Peyer's patch (tissue), 4 donors: ENCODE measurements around the gene ITGAE.

Experiments used
- POLR2A ChIP-seq, 2 donors: fragments of 450-650 bp; IDR thresholded peaks; one replicate each; pipeline ENCODE4 v1.5.1; 2017; ENCODE audit warnings: antibody characterized with exemption in 2 of 2, mild to moderate bottlenecking in 2 of 2, moderate library complexity in 2 of 2
- TF ChIP-seq, protein P1 (sequence below), 6 experiments: fragments of 450-650 bp in 4 of 6; fragments of 200-600 bp in 2 of 6; sonication (generic) in 1 of 6; IDR thresholded peaks; one replicate each; pipeline ENCODE4 v1.5.1; 2017 to 2019; ENCODE audit warnings: antibody characterized with exemption in 6 of 6, mild to moderate bottlenecking in 3 of 6, moderate library complexity in 1 of 6

GRCh38 chr17:3818786-3819185 is 17.8 kb upstream of the ITGAE start:
- TF ChIP-seq, protein P1, sequence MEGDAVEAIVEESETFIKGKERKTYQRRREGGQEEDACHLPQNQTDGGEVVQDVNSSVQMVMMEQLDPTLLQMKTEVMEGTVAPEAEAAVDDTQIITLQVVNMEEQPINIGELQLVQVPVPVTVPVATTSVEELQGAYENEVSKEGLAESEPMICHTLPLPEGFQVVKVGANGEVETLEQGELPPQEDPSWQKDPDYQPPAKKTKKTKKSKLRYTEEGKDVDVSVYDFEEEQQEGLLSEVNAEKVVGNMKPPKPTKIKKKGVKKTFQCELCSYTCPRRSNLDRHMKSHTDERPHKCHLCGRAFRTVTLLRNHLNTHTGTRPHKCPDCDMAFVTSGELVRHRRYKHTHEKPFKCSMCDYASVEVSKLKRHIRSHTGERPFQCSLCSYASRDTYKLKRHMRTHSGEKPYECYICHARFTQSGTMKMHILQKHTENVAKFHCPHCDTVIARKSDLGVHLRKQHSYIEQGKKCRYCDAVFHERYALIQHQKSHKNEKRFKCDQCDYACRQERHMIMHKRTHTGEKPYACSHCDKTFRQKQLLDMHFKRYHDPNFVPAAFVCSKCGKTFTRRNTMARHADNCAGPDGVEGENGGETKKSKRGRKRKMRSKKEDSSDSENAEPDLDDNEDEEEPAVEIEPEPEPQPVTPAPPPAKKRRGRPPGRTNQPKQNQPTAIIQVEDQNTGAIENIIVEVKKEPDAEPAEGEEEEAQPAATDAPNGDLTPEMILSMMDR (IDR thresholded peaks at IDR 0.05), result no peak
- no peak for TF ChIP-seq POLR2A (IDR thresholded peaks at IDR 0.05)
